GM19468 (cell line): ENCODE data around the gene FAM227B.
"Not testable (repeated sequence)": the region's sequence is repeated elsewhere in the genome, so short reads cannot be mapped to it uniquely, and the experiment has no call there.

Experiments used
- ATAC-seq: cut with Tn5 transposase; IDR thresholded peaks from one replicate; pipeline ENCODE4 v1.9.1; 2021; ENCODE audit warnings: mild to moderate bottlenecking, moderate library complexity, moderate number of reproducible peaks; ENCODE audit not compliant: unreplicated experiment; ENCODE audit errors: extremely low read depth

Gene FAM227B

DNA sequence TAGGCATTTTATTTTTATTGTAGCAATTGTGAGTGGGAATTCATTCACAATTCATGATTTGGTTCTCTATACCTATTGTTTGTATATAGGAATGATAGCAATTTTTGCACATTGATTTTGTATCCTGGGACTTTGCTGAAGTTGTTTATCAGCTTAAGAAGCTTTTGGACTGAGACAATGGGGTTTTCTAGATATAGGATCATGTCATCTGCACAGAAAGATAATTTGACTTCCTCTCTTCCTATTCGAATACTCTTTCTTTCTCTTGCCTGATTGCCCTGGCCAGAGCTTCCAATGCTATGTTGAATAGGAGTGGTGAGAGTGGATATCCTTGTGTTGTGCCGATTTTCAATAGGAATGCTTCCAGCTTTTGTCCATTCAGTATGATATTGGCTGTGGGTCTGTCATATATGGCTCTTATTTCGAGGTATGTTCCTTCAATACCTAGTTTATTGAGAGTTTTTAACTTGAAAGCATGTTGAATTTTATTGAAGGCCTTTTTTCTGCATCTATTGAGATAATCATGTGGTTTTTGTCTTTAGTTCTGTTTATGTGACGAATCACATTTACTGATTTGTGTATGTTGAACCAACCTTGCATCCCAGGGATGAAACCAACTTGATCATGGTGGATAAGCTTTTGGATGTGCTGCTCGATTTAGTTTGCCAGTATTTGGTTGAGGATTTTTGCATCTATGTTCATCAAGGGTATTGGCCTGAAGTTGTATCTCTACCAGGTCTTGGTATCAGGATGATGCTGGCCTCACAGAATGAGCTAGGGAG, 217.9 kb downstream of the FAM227B start:
- not testable (repeated sequence) for ATAC-seq

DNA sequence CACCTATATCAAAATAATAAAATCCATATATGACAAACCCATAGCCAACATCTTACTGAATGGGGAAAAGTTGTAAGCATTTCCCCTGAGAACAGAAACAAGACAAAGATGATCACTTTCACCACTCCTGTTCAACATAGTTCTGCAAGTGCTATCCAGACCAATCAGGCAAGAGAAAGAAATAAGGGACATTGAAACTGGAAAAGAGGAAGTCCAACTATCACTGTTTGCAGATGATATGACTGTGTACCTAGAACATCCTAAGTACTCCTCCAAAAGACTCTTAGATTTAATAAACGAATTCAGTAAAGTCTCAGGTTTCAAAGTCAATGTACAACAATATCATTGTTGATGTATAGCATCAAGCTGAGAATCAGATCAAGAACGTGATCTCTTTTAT, 233.1 kb downstream of the FAM227B start:
- ATAC-seq = no peak

DNA sequence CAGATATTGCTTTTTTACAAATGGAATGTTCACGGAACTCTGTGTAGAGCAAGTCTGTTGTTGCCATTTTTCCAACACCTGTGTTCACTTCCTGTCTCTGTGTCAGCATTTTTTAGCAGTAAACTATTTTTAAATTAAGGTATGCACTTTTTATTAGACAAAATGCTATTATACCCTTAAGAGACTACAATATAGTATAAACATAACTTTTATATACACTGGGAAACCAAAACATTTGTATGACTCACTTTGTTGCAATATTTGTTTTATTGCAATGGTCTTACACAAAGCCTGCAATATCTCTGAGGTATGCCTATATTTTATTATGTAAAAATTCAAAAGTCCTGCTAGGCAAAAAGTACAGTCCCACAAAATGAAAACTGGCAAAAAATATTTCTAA, 237.4 kb downstream of the FAM227B start:
- no peak for ATAC-seq

DNA sequence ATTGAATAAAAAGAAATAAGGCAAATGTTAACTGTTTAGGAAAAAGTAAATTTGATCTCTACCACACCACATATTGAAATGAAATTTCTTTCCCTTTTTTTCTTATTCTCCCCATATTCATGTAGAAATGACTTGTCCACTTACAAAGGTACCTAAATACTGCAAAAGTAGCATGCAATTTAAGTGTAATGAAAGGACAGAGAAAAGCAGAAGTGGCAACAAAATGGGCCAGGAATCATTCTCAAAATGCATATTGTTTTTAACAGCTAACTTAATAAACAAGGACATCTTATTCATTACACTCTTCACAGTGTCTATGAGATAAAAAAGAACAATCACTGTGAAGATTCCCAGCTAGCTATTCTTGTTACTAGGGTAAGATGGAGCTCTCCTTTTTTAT, 238.2 kb downstream of the FAM227B start:
- ATAC-seq = no peak

DNA sequence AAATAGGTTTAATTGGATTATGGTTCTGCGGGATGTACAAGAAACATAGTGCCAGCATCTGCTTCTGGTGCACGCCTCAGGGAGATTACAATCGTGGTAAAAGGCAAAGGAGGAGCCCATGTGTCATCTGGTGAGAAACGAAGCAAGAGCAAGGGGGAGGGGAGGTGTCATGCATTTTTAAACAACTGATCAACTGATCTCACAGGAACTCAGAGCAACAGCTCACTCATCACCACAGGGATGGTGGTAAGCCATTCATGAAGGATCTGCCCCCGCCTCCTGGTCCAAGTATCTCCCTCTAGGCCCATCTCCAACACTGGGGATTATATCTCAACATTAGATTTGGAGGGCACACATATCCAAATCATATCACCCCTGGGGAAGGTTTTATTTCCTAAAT, 239.7 kb downstream of the FAM227B start:
- no peak for ATAC-seq

DNA sequence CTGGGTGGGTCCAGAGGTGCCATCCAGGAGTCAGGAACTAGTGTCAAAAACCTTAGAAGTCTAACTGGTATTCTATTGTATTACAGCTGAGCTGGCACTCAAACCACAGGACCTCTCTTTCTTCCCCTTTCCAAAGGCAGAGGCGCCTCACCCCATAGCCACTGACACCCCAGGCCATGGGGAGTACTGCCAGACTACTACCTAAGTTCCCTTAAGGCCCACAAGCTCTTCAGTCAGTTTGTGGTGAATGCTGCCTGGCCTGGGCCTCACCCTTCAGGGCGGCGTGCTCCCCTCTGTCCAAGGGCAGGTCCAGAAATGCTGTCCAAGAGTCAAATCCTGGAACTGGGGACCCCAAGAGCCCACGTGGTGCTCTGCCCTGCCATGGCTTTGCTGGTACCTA, 240.6 kb downstream of the FAM227B start:
- ATAC-seq = no peak

DNA sequence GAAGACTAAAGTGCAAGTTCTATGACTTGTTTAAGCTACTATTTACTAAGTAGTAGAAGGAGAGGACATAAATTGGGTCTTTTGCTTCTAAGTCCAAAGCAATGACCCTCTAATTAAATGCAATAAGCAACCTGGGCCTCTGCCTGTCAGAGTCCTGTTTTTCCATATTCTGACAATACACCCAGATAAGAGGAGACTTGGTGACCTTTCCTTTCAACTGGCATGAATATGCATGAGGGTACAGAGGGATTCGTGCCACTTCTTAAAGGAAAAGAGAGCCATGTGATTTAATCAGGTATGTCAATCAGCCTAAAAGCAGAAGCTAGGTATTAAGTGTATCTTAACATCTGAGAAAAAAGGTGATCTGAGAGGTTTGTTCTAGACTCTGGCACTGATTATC, 248.3 kb downstream of the FAM227B start:
- ATAC-seq = no peak

DNA sequence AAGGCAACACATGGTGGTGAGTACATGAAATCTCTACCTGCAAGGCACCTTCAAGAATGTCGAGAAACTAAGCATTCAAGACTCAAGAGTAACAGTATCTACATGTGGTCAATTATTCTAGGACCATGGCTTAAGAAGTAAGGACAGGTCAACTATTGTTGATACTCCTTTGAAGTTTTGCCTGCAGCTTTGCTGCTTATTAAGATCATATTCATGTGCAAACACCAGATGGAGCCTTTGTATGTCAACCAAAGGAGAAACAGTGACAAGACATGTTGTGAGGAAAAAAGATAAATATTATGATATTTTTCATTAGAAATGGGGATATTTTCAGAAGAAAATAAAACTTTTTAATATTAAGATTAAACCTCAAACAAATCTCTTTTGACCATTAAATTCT, 249.8 kb downstream of the FAM227B start:
- no peak for ATAC-seq

DNA sequence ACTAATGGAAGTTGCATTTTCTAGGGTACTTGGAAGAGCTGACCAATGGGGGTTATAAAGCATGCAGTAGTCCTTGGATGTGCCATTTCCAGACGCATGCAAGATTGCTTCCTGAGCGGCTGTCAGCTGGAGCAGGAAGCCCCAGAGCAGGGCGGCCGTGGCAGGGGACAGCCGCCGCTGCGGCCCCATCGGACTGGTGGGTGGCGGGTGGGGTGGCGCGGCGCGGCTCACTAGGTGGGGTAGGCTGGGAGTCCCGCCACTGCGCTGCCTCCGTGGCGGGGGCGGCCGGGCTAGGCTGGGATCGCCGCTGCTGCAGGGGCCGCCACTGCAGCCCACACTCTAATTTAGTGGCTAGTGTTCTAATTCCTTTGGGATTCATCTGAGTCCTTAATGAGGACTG, 254.1 kb downstream of the FAM227B start:
- no peak for ATAC-seq

DNA sequence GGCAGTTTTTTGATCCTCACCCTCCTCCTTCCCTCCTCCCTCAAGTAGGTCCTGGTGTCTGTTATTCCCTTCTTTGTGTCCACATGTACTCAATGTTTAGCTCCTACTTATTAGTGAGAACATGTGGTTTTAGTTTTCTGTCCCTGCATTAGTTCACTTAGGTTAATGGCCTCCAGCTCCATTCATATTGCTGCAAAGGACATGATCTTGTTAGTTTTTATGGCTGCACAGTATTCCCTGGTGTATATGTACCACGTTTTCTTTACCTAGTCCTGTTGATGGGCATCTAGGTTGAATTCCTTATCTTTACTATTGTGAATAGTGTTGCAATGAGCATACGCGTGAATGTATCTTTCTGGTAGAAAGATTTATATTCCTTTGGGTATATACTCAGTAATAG, 259.2 kb downstream of the FAM227B start:
- no peak for ATAC-seq

DNA sequence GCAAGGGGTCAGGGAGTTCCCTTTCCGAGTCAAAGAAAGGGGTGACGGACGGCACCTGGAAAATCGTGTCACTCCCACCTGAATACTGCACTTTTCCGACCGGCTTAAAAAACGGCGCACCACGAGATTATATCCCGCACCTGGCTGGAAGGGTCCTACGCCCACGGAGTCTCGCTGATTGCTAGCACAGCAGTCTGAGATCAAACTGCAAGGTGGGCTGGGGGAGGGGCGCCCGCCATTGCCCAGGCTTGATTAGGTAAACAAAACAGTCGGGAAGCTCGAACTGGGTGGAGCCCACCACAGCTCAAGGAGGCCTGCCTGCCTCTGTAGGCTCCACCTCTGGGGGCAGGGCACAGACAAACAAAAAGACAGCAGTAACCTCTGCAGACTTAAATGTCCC, 266.2 kb downstream of the FAM227B start:
- not testable (repeated sequence) for ATAC-seq

DNA sequence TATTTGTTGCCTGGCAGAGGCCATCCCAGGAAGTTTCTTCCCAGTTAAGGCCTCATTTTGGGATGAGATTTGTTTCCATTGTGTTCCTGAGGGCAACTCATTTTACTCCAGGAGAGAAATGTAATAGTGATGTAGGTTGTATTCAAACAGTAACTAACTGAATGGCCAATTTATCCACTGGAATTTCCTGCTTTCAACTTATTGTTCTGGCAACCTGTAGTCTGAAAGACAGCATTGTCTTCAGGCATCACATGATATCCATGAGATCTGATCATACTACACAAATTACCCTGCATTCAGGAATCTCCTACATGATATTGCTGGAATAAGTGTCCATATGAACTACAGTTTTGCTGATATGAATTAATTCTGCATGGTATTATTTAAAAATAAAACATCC, 277.1 kb downstream of the FAM227B start:
- ATAC-seq = no peak

DNA sequence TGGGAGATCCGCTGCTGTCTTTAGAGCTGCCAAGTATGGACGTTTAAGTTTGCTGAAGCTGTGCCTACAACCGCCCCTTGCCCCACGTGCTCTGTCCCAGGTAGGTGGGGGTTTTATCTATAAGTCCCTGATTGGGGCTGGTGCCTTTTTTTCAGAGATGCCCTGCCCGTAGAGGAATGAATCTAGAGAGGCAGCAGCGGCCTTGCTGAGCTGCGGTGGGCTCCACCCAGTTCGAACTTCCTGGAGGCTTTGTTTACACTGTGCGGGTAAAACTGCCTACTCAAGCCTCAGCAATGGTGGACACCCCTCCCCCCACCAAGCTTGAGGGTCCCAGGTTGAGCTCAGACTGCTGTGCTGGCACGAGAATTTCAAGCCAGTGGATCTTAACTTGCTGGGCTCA, 281.0 kb downstream of the FAM227B start:
- no peak for ATAC-seq

DNA sequence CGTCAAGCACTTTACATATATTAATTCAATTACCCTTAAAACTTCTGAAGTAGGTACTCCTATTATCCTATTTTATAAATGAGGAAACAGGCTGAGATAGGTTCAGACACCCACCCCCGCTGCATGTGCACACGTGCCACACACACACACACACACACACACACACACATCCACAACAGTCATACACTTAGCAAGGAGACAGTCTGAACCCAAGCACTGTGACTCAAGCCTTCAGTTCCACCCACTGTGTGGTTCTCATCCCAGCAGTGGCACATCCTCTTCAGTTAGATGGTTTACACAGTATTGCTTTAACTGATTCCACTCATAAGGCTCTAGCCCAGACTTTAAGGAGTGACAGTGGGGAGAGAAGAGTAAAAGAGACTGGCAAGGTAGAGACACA, 288.7 kb downstream of the FAM227B start:
- no peak for ATAC-seq

DNA sequence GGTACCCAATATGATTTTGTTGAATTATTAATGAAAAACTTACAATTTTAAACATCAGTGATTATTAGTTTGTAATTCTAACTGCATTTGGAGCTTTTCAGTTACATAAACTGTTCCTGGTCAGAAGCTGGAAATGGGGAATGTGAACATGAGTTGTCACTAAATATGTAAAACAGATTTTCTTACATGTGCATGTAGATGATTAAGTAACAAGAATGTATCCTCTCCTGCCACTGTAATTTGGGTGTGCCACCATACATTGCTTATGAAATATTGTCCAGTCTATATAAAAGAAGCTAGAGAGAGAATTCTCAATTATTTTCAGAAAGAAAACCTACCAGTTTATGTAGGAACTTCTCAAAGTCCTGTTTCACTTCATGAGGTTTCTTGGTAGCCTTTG, 289.2 kb downstream of the FAM227B start:
- ATAC-seq = no peak

DNA sequence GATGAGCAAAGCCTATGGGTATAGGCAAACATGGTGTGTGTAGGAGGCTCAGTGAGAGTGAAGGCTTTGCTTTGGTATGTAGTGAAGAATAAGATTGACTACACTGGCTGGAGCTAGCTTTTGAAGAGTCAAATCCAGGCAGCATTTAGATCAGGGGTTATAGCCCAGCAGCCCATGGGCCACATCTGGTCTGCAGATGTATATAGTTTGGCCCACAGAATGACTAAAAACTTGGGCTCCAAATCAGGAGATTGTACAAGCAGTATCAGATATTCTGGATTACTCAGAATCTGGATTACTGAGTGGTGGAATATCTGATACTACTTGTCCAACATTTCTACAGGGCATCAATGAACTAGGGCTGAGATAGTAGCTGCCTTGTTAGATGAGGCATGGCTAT, 290.5 kb downstream of the FAM227B start:
- no peak for ATAC-seq

DNA sequence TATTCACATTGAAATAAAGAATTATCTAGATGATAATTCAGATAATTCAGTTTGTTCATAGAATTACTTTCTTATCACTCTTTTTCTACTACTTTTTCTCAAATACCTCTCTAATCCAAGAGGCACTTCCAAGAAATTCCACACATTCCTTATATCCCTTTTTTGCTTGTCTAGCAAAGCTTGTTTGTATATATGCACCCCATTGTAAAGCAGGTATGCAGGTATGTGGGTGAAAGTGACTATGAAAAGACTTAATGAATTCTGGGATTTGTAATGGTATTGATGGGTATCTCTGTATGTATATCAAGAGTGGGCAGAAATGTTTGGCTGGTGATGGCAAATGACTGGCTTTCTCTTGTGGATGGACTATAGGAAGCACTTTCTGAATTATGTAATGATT, 291.7 kb downstream of the FAM227B start:
- no peak for ATAC-seq

DNA sequence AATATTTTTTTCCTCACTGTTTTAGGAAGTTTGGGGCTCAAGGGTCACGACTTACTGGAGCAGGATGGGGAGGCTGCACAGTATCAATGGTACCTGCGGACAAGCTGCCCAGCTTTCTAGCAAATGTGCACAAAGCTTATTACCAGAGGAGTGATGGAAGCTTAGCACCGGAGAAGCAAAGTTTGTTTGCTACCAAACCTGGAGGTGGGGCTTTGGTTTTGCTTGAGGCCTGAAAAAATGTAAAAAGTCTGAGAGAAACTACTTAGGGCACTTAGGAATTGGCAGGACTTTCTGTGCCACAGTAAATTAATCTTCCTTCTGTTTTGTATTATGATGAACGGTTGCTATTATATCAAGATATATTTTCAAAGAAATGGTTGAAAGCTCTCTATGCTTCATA, 292.7 kb downstream of the FAM227B start:
- no peak for ATAC-seq

DNA sequence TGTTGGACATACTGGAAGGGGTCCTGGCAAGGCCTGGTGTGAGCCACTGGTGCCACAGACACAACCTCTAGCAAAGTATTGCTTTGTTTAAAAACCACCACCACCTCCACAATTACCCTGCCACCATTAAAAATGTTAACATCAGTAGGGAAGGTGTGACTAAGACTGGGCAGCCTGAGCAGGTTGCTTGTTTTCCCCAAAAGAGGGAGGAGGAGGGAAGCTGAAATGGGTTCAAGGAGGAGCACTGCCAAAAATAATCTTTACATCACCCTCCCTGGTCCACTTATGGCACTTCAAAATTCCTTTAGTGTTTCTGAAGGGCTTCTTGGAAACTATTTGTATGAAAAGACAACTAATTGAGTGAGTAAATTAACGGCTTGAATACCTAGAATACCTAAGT, 297.4 kb downstream of the FAM227B start:
- no peak for ATAC-seq

DNA sequence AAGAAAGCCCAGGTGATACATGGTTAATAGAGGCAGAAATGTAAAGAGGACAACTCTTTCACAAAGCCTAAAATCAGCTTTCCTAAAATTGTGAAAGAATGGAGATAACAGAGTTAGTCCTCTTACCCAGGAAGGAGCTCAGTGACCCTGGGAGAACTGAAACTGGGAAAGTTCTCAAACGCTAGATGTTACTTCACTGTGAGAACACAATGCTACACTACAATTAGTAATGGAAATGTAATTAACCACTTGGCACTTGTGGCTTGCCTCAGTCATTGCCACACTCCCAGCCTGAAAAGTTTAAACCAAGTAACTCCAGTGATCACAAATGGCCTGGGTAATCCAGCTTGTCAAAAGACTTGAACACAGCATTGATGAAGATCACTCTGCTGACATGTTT, 300.3 kb downstream of the FAM227B start:
- ATAC-seq = no peak

DNA sequence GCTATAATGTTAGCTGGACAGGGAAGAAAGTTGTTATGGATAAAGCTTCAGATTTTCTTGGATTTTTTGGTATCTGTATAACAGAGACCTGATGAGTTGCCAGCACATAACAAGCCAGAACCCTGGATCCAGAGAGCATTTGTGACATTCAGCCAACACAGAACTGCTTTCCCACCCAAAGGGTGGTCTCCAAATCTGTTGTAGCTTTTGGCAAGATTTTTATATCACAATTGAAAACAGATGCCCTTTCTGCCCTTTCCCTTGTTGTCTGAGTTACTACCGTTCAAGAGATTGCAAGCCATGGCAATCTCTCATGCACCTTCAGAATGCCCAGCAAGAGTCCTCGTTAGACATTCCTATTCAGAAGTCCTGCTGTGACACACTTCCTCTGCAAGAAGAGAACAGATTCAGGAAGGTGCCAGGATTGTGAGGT, 305.2 kb downstream of the FAM227B start:
- ATAC-seq = no peak

DNA sequence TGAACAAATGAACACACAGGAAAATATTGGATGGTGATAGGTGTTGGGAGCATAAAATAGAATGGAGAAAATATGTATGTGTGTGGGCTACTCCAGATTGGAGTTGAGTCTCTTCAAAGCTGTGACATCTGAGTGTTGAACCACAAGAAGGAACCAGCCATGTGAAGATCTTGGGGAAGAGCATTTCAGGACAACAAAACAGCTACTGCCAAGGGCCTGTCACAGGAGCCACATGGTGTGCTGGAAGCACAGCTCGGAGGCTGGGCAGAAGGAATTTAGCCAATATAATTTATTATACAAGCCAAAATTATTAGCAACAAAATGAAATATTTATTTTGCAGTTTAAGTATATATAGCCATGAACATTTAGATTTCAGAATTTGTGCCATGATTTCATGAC, 305.9 kb downstream of the FAM227B start:
- ATAC-seq = no peak
